ENCODE data around the gene AK6.
"Not testable (repeated sequence)": the region's sequence is repeated elsewhere in the genome, so short reads cannot be mapped to it uniquely, and the experiment has no call there.

AK6 gene

GRCh38 chr5:69369340-69370121, at the start of gene AK6, which contains the start of the genes RAD17 and TAF9:
Gene AK6 (minus strand): TSS chr5:69369520. CDS start chr5:69369490, 30 bp downstream.
Gene RAD17 (plus strand): TSS chr5:69369818. CDS start chr5:69372209, 2,391 bp downstream.
Gene TAF9 (minus strand): TSS chr5:69369520. CDS start chr5:69365737, 3,783 bp downstream.
- DNase-seq: peak; percentile 87

- DNase-seq: no peak
These were observed 49.2 kb upstream of the AK6 start for GRCh38 chr5:69418554-69418953.

- DNase-seq: no peak
These were observed 47.4 kb upstream of the AK6 start for GRCh38 chr5:69416699-69417098.

- DNase-seq: no peak
These were observed 46.9 kb upstream of the AK6 start for GRCh38 chr5:69416180-69416579.

GRCh38 chr5:69415584-69415958, 46.3 kb upstream of the AK6 start:
- no peak for DNase-seq

GRCh38 chr5:69414885-69415583, 45.7 kb upstream of the AK6 start, which contains the start of gene MARVELD2:
Gene MARVELD2 (plus strand): TSS chr5:69415116. CDS start chr5:69419386, 4,270 bp downstream.
- DNase-seq: peak; percentile 68

GRCh38 chr5:69404659-69405330, 35.5 kb upstream of the AK6 start:
- no peak for DNase-seq

GRCh38 chr5:69378376-69378775, 9.1 kb upstream of the AK6 start:
- DNase-seq: no peak

- no peak for DNase-seq
These were observed 5.7 kb upstream of the AK6 start for GRCh38 chr5:69374911-69375446.

- DNase-seq: no peak
These were observed 3.1 kb upstream of the AK6 start for GRCh38 chr5:69372394-69372793.

- not testable (repeated sequence) for DNase-seq
These were observed 1.0 kb upstream of the AK6 start for GRCh38 chr5:69370335-69370734.

- no peak for DNase-seq
These were observed 621 bp downstream of the AK6 start for GRCh38 chr5:69368458-69369339.

GRCh38 chr5:69367697-69368279, 1.5 kb downstream of the AK6 start:
- no peak for DNase-seq

GRCh38 chr5:69364850-69365249, 4.5 kb downstream of the AK6 start:
- no peak for DNase-seq

- DNase-seq: no peak
These were observed 4.9 kb downstream of the AK6 start for GRCh38 chr5:69364414-69364813.

- DNase-seq: no peak
These were observed 8.9 kb downstream of the AK6 start for GRCh38 chr5:69360442-69360841.

- no peak for DNase-seq
These were observed 9.6 kb downstream of the AK6 start for GRCh38 chr5:69359699-69360098.

- no peak for DNase-seq
These were observed 18.7 kb downstream of the AK6 start for GRCh38 chr5:69350664-69351063.

- DNase-seq: no peak
These were observed 26.2 kb downstream of the AK6 start for GRCh38 chr5:69343083-69343482.

- no peak for DNase-seq
These were observed 27.7 kb downstream of the AK6 start for GRCh38 chr5:69341520-69342161.

GRCh38 chr5:69335341-69335935, 33.9 kb downstream of the AK6 start:
- DNase-seq: no peak
